GM23248 (cell line): ENCODE measurements around the gene AIF1. TPM values are rescaled to one million over a fixed set of nuclear protein-coding genes. Genes with fewer than 3 reads are reported as not detected.

Source experiments
- DNase-seq: peaks from one replicate; pipeline ENCODE4 v3.0.0-alpha.2; 2015
- H2AFZ ChIP-seq: fragments of 200-600 bp; sonication (generic); 2 replicates; pipeline ENCODE4 v1.6.1; 2016; ENCODE audit warnings: antibody characterized with exemption
- H3F3A ChIP-seq: fragments of 200-600 bp; sonication (generic); 2 replicates; pipeline ENCODE4 v1.6.1; 2016; ENCODE audit warnings: mild to moderate bottlenecking, antibody characterized with exemption, mixed run types; ENCODE audit not compliant: insufficient read depth
- H3K27ac ChIP-seq: fragments of 200-600 bp; sonication (generic); 2 replicates; pipeline ENCODE4 v1.5.1; 2016; ENCODE audit warnings: mild to moderate bottlenecking
- H3K27me3 ChIP-seq: fragments of 200-600 bp; sonication (generic); replicated peaks from 2 replicates; pipeline ENCODE4 v1.6.1; 2016; ENCODE audit warnings: mild to moderate bottlenecking; ENCODE audit not compliant: insufficient read depth
- H3K36me3 ChIP-seq: fragments of 200-600 bp; sonication (generic); 2 replicates; pipeline ENCODE4 v1.6.1; 2016; ENCODE audit warnings: low read depth, mild to moderate bottlenecking
- H3K4me1 ChIP-seq: fragments of 200-600 bp; sonication (generic); 2 replicates; pipeline ENCODE4 v1.6.1; 2016; ENCODE audit warnings: mild to moderate bottlenecking; ENCODE audit not compliant: insufficient read depth
- H3K4me2 ChIP-seq: fragments of 200-600 bp; sonication (generic); one replicate; pipeline ENCODE4 v1.6.1; 2016; ENCODE audit warnings: mild to moderate bottlenecking; ENCODE audit not compliant: unreplicated experiment
- H3K4me3 ChIP-seq: fragments of 200-600 bp; sonication (generic); 2 replicates; pipeline ENCODE4 v1.5.1; 2016; ENCODE audit warnings: mild to moderate bottlenecking
- H3K79me2 ChIP-seq: fragments of 200-600 bp; sonication (generic); 2 replicates; pipeline ENCODE4 v1.6.1; 2016; ENCODE audit warnings: mild to moderate bottlenecking; ENCODE audit not compliant: insufficient read depth
- H3K9ac ChIP-seq: fragments of 200-600 bp; sonication (generic); 2 replicates; pipeline ENCODE4 v1.6.1; 2016; ENCODE audit warnings: mild to moderate bottlenecking
- H3K9me2 ChIP-seq: fragments of 200-600 bp; sonication (generic); 2 replicates; pipeline ENCODE4 v1.6.1; 2016; ENCODE audit warnings: mixed run types, mild to moderate bottlenecking, moderate library complexity; ENCODE audit not compliant: insufficient read depth
- H3K9me3 ChIP-seq: fragments of 200-600 bp; sonication (generic); one replicate; pipeline ENCODE4 v1.6.1; 2017; ENCODE audit warnings: low read depth
- H4K20me1 ChIP-seq: fragments of 200-600 bp; sonication (generic); 2 replicates; pipeline ENCODE4 v1.6.0; 2016; ENCODE audit not compliant: insufficient read depth
- EZH2 ChIP-seq: fragments of 200-600 bp; sonication (generic); IDR thresholded peaks from 2 replicates; pipeline ENCODE4 v1.6.1; 2018; ENCODE audit warnings: antibody characterized with exemption, mild to moderate bottlenecking; ENCODE audit not compliant: insufficient read depth, poor library complexity, severe bottlenecking
- EZH2phosphoT487 ChIP-seq: fragments of 200-600 bp; sonication (generic); IDR thresholded peaks from 2 replicates; pipeline ENCODE4 v1.6.1; 2018; ENCODE audit warnings: antibody characterized with exemption, moderate library complexity, mild to moderate bottlenecking, low read depth; ENCODE audit not compliant: insufficient read depth
- WGBS, 2 experiments: methylation state at CpG; one replicate each; pipeline ENCODE4 v1.1.6; 2015 to 2017; ENCODE audit warnings: low lambda C conversion rate in 2 of 2, low coverage in 1 of 2; ENCODE audit errors: missing lambda C conversion rate in 2 of 2; 5-methylcytosine and 5-hydroxymethylcytosine counted together
- in situ Hi-C: fragments of 300-500 bp; cut with MboI; formaldehyde crosslinking; loops from 2 replicates; pipeline ENCODE4 v1.15.0; 2020
- polyA plus RNA-seq: library from polyadenylated mRNA; unstranded; fragments of >200 nt; fragmentation: Nextera tagmentation; extraction: Ambion mirVana; gene quantifications from 2 replicates; pipeline ENCODE4 v1.2.1, GENCODE V29; 2016
- total RNA-seq: library from RNA; depleted of rRNA; stranded (reverse); fragments of >200 nt; shearing (Covaris generic); gene quantifications from 2 replicates; pipeline ENCODE4 v1.2.3, GENCODE V29; 2014

Gene AIF1
- total and polyA plus RNA-seq, 2 experiments from 2014 or later = not detected

- no peaks in the 10 kb centered on the region for H3K9me3 ChIP-seq
- DNase-seq = no peak
- no peaks in the 10 kb centered on the region for H3K36me3 ChIP-seq
- H3F3A ChIP-seq = no peaks in the 10 kb centered on the region
- in situ Hi-C loops = no loop called here
- no peaks in the 10 kb centered on the region for H3K27me3 ChIP-seq
- no peaks in the 10 kb centered on the region for H3K4me1 ChIP-seq
- H3K9ac ChIP-seq = no peak within 1 kb of the TSS
- H3K9me2 ChIP-seq = no peaks in the 10 kb centered on the region
- H3K4me2 ChIP-seq = no peak within 1 kb of the TSS
- no peaks in the 10 kb centered on the region for H3K79me2 ChIP-seq
- WGBS, 2 experiments = 73 to 87% methylated on average over 23 to 27 of the region's 27 CpGs
- no peak for TF ChIP-seq EZH2
- no peak for TF ChIP-seq EZH2phosphoT487
- no peak within 1 kb of the TSS for H3K4me3 ChIP-seq
- no peak within 1 kb of the TSS for H3K27ac ChIP-seq
- H4K20me1 ChIP-seq = no peaks in the 10 kb centered on the region
- H2AFZ ChIP-seq = no peak within 1 kb of the TSS
Observed at GRCh38 chr6:31572041-31572911, 42.8 kb upstream of the AIF1 start, which contains the start of gene LTA. Gene LTA, plus strand, starts transcription at chr6:31572289. Its CDS starts 454 bp downstream, at chr6:31572743.

- Histone ChIP-seq H3K27me3 (no peaks in the 10 kb centered on the region), H3K9me2 (no peaks in the 10 kb centered on the region), H3K4me3 (no peak overlapping the region), H3K4me1 (no peaks in the 10 kb centered on the region), H3K9ac (no peak overlapping the region), H3K4me2 (no peak overlapping the region), H3K27ac (no peak overlapping the region), H3K36me3 (no peaks in the 10 kb centered on the region), H2AFZ (no peak overlapping the region), H3F3A (no peaks in the 10 kb centered on the region), H3K9me3 (no peaks in the 10 kb centered on the region), H3K79me2 (no peaks in the 10 kb centered on the region), H4K20me1 (no peaks in the 10 kb centered on the region)
- TF ChIP-seq EZH2 (no peak), EZH2phosphoT487 (no peak)
- in situ Hi-C loops = no loop called here
- WGBS, 2 experiments = 66 to 67% methylated on average over 9 of the region's 9 CpGs
- no peak for DNase-seq
Observed at GRCh38 chr6:31573239-31574105, 41.6 kb upstream of the AIF1 start.

GRCh38 chr6:31574106-31575061, 40.6 kb upstream of the AIF1 start:
- 64% methylated on average over 12 to 14 of the region's 14 CpGs for WGBS, 2 experiments

More at GRCh38 chr6:31574106-31575061, 40.6 kb upstream of the AIF1 start:
- Histone ChIP-seq H3F3A (no peaks in the 10 kb centered on the region), H2AFZ (no peak overlapping the region), H3K9me2 (no peaks in the 10 kb centered on the region), H3K9ac (no peak overlapping the region), H3K27me3 (no peaks in the 10 kb centered on the region), H3K4me2 (no peak overlapping the region), H3K79me2 (no peaks in the 10 kb centered on the region), H3K4me1 (no peaks in the 10 kb centered on the region), H3K27ac (no peak overlapping the region), H3K4me3 (no peak overlapping the region), H3K36me3 (no peaks in the 10 kb centered on the region), H3K9me3 (no peaks in the 10 kb centered on the region), H4K20me1 (no peaks in the 10 kb centered on the region)
- DNase-seq = no peak
- no peak for TF ChIP-seq EZH2phosphoT487
- no peak for TF ChIP-seq EZH2
- in situ Hi-C loops = no loop called here
